Gastroesophageal sphincter (tissue), 3 donors: ENCODE results near the gene EXOC4.

ENCODE experiments used
- EP300 ChIP-seq: sonication (generic); formaldehyde crosslinking; IDR thresholded peaks from one replicate; pipeline ENCODE4 v1.6.1; 2017; ENCODE audit warnings: antibody characterized with exemption, mild to moderate bottlenecking
- POLR2A ChIP-seq, 2 donors: fragments of 450-650 bp; IDR thresholded peaks; one replicate each; pipeline ENCODE4 v1.6.1; 2017; ENCODE audit warnings: antibody characterized with exemption in 2 of 2, mild to moderate bottlenecking in 2 of 2, moderate library complexity in 1 of 2
- POLR2AphosphoS5 ChIP-seq: sonication (generic); formaldehyde crosslinking; IDR thresholded peaks from one replicate; pipeline ENCODE4 v1.6.1; 2017; ENCODE audit warnings: antibody characterized with exemption
- TF ChIP-seq, protein P1 (sequence below), 4 experiments: fragments of 200-600 bp in 2 of 4; fragments of 450-650 bp in 2 of 4; sonication (generic) in 1 of 4; IDR thresholded peaks; one replicate each; pipeline ENCODE4 v1.5.1; 2017 to 2019; ENCODE audit warnings: antibody characterized with exemption in 4 of 4, mild to moderate bottlenecking in 2 of 4, moderate library complexity in 2 of 4

DNA sequence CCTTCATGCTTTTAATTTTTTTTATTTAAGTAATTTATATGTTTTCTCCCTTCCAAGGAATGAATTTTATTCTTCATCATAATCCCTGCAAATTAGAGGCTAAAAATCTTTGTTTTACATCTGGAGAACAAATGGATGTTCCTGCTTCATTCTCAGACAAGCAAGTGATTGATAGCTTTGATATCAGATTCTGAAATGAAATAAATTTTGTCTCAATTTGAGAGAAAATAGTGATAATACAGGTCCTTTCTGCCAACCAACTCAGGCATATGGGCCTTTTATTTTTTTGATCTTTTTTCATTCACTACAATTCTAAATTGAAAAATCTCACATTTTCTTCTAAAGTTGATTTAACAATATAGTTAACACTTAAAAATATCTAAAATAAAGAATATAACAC is 427.1 kb downstream of the EXOC4 start:
- TF ChIP-seq POLR2A (IDR thresholded peaks at IDR 0.05) (no peak), EP300 (no peak), POLR2AphosphoS5 (no peak)
- TF ChIP-seq, protein P1, sequence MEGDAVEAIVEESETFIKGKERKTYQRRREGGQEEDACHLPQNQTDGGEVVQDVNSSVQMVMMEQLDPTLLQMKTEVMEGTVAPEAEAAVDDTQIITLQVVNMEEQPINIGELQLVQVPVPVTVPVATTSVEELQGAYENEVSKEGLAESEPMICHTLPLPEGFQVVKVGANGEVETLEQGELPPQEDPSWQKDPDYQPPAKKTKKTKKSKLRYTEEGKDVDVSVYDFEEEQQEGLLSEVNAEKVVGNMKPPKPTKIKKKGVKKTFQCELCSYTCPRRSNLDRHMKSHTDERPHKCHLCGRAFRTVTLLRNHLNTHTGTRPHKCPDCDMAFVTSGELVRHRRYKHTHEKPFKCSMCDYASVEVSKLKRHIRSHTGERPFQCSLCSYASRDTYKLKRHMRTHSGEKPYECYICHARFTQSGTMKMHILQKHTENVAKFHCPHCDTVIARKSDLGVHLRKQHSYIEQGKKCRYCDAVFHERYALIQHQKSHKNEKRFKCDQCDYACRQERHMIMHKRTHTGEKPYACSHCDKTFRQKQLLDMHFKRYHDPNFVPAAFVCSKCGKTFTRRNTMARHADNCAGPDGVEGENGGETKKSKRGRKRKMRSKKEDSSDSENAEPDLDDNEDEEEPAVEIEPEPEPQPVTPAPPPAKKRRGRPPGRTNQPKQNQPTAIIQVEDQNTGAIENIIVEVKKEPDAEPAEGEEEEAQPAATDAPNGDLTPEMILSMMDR (IDR thresholded peaks at IDR 0.05), result no peak
